H1 (cell line): Measurements from ENCODE around the gene DTNB. TPM values are rescaled to one million over a fixed set of nuclear protein-coding genes. Genes with fewer than 3 reads are reported as not detected.

Experiments used
- ATF3 ChIP-seq: IDR thresholded peaks from 2 replicates; pipeline ENCODE4 v1.6.1; 2011; ENCODE audit warnings: low read depth, mild to moderate bottlenecking, low read length; ENCODE audit not compliant: insufficient read depth
- BCL11A ChIP-seq, 2 experiments: IDR thresholded peaks; one replicate each; pipeline ENCODE4 v1.6.1; 2011; ENCODE audit warnings: low read depth in 2 of 2, low read length in 2 of 2, mild to moderate bottlenecking in 2 of 2
- CHD1 ChIP-seq: IDR thresholded peaks from 2 replicates; pipeline ENCODE4 v1.6.1; 2012; ENCODE audit warnings: low read depth, low read length, improper control_type of control experiment
- KDM4A ChIP-seq: IDR thresholded peaks from one replicate; pipeline ENCODE4 v1.7.1; 2012; ENCODE audit warnings: low read depth, mild to moderate bottlenecking, moderate library complexity, low read length, inconsistent platforms; ENCODE audit not compliant: severe bottlenecking
- TCF12 ChIP-seq: IDR thresholded peaks from 2 replicates; pipeline ENCODE4 v1.6.1; 2011; ENCODE audit warnings: low read depth, mild to moderate bottlenecking, low read length
- polyA plus RNA-seq, 7 experiments: library from polyadenylated mRNA; depleted of rRNA in 3 of 7; stranded (reverse) in 5 of 7; unstranded in 2 of 7; fragments of >200 nt in 5 of 7; fragments of 200-250 nt in 2 of 7; gene quantifications; 1 replicate in 5 of 7; 2 replicates in 1 of 7; 4 replicates in 1 of 7; pipeline versions ENCODE4 v1.2.1 to v1.2.3, GENCODE V29; 2011 to 2013; ENCODE audit warnings: missing spikeins in 2 of 7, mixed read lengths in 2 of 7
- total RNA-seq: library from RNA; stranded (reverse); fragmentation: NEBNext Ultra II Directional; extraction: Animal tissue kit (Norgen Biotek cat#: 25700); gene quantifications from 2 replicates; pipeline ENCODE4 v1.2.1, GENCODE V29; 2021

DTNB gene
- total and polyA plus RNA-seq, 2 of the 8 experiments (the other 6 are each of a cell fraction or from before 2014, with no cell fraction given): 39.6 to 49.5 TPM

GRCh38 chr2:25400576-25401216 lies 272.7 kb downstream of the DTNB start (continued):
- TF ChIP-seq ATF3 (no peak), TCF12 (no peak), BCL11A (IDR thresholded peaks at IDR 0.05; ENCODE audit: low read depth in 2 of 2, low read length in 2 of 2) (no peak), KDM4A (no peak), CHD1 (no peak)
